ENCODE results near the gene LIFR. TPM values are rescaled to one million over a fixed set of nuclear protein-coding genes. Genes with fewer than 3 reads are reported as not detected.

The LIFR gene
- total RNA-seq (2021; ENCODE audit: unreplicated experiment) (91.3 TPM), Bru-seq, nascent RNA (percentile 91 among the genes with signal in this experiment), BruChase-seq, experiment 1, labeled RNA remaining after a 2-hour chase (percentile 94 among the genes with signal in this experiment), BruChase-seq, experiment 2, labeled RNA remaining after a 6-hour chase (percentile 96 among the genes with signal in this experiment)
- 20.6 TPM for polyA plus RNA-seq (2012; ENCODE audit: insufficient read length)
- long read RNA-seq, full-length matches to known transcripts = 28 of 66 reads
- long read RNA-seq, partial matches to known transcripts = 7 of 66 reads
- long read RNA-seq, other reads (novel, unspliced or antisense) = 31 of 66 reads

GRCh38 chr5:38556599-38557307 is at the start of gene LIFR:
LIFR (minus strand) TSS chr5:38556646; CDS start chr5:38530647, 25,999 bp downstream.
- peak; percentile 74; the same call in 1 of the 2 replicates for TF ChIP-seq POLR2AphosphoS5 (IDR thresholded peaks at IDR 0.05; ENCODE audit: low read depth, low read length)
- no peak for TF ChIP-seq CTCF (IDR thresholded peaks at IDR 0.05)
- TF ChIP-seq SIN3A (IDR thresholded peaks at IDR 0.05; ENCODE audit: borderline replicate concordance, insufficient read depth, low read depth, low read length) = peak; percentile 58; the same call in 1 of the 2 replicates
- no peak for TF ChIP-seq REST (IDR thresholded peaks at IDR 0.05; ENCODE audit: insufficient read depth in 1 of 2, low read depth in 2 of 2, low read length in 1 of 2)
- CTCF ChIA-PET = no interaction called here
- H3K4me1 ChIP-seq (ENCODE audit: control insufficient read depth, insufficient read depth, low read length) = peaks cover 35% of the 10 kb centered on the region
- POLR2A ChIA-PET = interaction anchor here (0.7 kb wide), 1 partner anchor 110 kb away, joined by 3 read pairs; no protein-coding TSS in a partner anchor
- intact Hi-C loops (cut with micrococcal nuclease; ENCODE audit: unreplicated experiment) (loop anchor here (10.0 kb wide), 1 partner anchor 108 kb away; no protein-coding TSS in a partner anchor), in situ Hi-C loops (cut with HindIII; ENCODE audit: low pct_unique_long_range_greater_than_20kb, low sequenced_read_pairs) (no loop called here)
- DNase-seq (ENCODE audit: low read depth, low spot score) (no peak), ATAC-seq (peak; percentile 93)
- no peaks in the 10 kb centered on the region for H3K36me3 ChIP-seq (ENCODE audit: control insufficient read depth, insufficient read depth, low read length)
- H3K4me3 ChIP-seq (ENCODE audit: low read depth in 2 of 2, low read length in 2 of 2) = peak within 1 kb of the TSS; percentile 89 to 95
- no peaks in the 10 kb centered on the region for H3K9me3 ChIP-seq (ENCODE audit: control insufficient read depth, insufficient read depth, low read depth, low read length)
- H3K27me3 ChIP-seq (ENCODE audit: control insufficient read depth, insufficient read depth, low read length) = no peaks in the 10 kb centered on the region
- no TSS peak for BruUV-seq (replicated peaks)
- H3K27ac ChIP-seq (ENCODE audit: low read length) = peak within 1 kb of the TSS; percentile 96

- Histone ChIP-seq H3K27me3 (ENCODE audit: control insufficient read depth, insufficient read depth, low read length) (no peaks in the 10 kb centered on the region), H3K27ac (ENCODE audit: low read length) (no peak overlapping the region; the same call in 1 of the 2 replicates), H3K4me3 (ENCODE audit: low read depth in 2 of 2, low read length in 2 of 2) (no peak overlapping the region), H3K4me1 (ENCODE audit: control insufficient read depth, insufficient read depth, low read length) (peaks cover 4% of the 10 kb centered on the region), H3K36me3 (ENCODE audit: control insufficient read depth, insufficient read depth, low read length) (no peaks in the 10 kb centered on the region), H3K9me3 (ENCODE audit: control insufficient read depth, insufficient read depth, low read depth, low read length) (no peaks in the 10 kb centered on the region)
- ChIA-PET POLR2A (no interaction called here), CTCF (no interaction called here)
- in situ Hi-C loops (cut with HindIII; ENCODE audit: low pct_unique_long_range_greater_than_20kb, low sequenced_read_pairs) (no loop called here), intact Hi-C loops (cut with micrococcal nuclease; ENCODE audit: unreplicated experiment) (no loop called here)
- no peak for ATAC-seq
- no peak for DNase-seq (ENCODE audit: low read depth, low spot score)
- no TSS peak for BruUV-seq (replicated peaks)
- TF ChIP-seq CTCF (IDR thresholded peaks at IDR 0.05) = no peak
- TF ChIP-seq TCF7L2 (IDR thresholded peaks at IDR 0.05; ENCODE audit: low read depth, low read length) = no peak
- no peak for TF ChIP-seq POLR2AphosphoS5 (IDR thresholded peaks at IDR 0.05; ENCODE audit: low read depth, low read length)
- TF ChIP-seq REST (IDR thresholded peaks at IDR 0.05; ENCODE audit: insufficient read depth in 1 of 2, low read depth in 2 of 2, low read length in 1 of 2) = no peak
- no peak for TF ChIP-seq SIN3A (IDR thresholded peaks at IDR 0.05; ENCODE audit: borderline replicate concordance, insufficient read depth, low read depth, low read length)
Observed at GRCh38 chr5:38605610-38606009, 49.2 kb upstream of the LIFR start.
